Vagina (tissue), 2 donors: ENCODE results near the gene DDI2.

Source experiments
- CTCF ChIP-seq, 3 experiments: fragments of 450-650 bp in 2 of 3; fragments of 200-600 bp in 1 of 3; sonication (generic) in 1 of 3; IDR thresholded peaks; one replicate each; pipeline ENCODE4 v1.5.1; 2017 to 2019; ENCODE audit warnings: antibody characterized with exemption in 3 of 3, mild to moderate bottlenecking in 2 of 3, moderate library complexity in 2 of 3
- POLR2A ChIP-seq, 2 donors: fragments of 450-650 bp; IDR thresholded peaks; one replicate each; pipeline ENCODE4 v1.6.1; 2017; ENCODE audit warnings: antibody characterized with exemption in 2 of 2, mild to moderate bottlenecking in 2 of 2, moderate library complexity in 2 of 2
- POLR2AphosphoS5 ChIP-seq, 2 donors: sonication (generic); formaldehyde crosslinking; IDR thresholded peaks; one replicate each; pipeline ENCODE4 v1.9.0; 2017; ENCODE audit warnings: antibody characterized with exemption in 2 of 2, mild to moderate bottlenecking in 2 of 2, low read depth in 1 of 2; ENCODE audit not compliant: insufficient read depth in 1 of 2

GRCh38 chr1:15628003-15628402 is 10.7 kb downstream of the DDI2 start:
- TF ChIP-seq CTCF (IDR thresholded peaks at IDR 0.05): no peak
- TF ChIP-seq POLR2AphosphoS5 (IDR thresholded peaks at IDR 0.05; ENCODE audit: insufficient read depth in 1 of 2, low read depth in 1 of 2): no peak
- no peak for TF ChIP-seq POLR2A (IDR thresholded peaks at IDR 0.05)
